Naive B cell (primary cell): ENCODE data around the gene PRMT7. TPM values are rescaled to one million over a fixed set of nuclear protein-coding genes. Genes with fewer than 3 reads are reported as not detected.
A peak's percentile ranks its signal among the peaks of the same experiment; 100 is the strongest.

Experiments
- ATAC-seq, 2 donors: fragments of 150-1000 bp; cut with Tn5 transposase; 2 replicates each; pipeline ENCODE4 v1.10.0; 2021; ENCODE audit warnings: low read depth in 2 of 2, mild to moderate bottlenecking in 2 of 2, moderate library complexity in 2 of 2
- DNase-seq: peaks from one replicate; pipeline ENCODE4 v3.0.0; 2022
- H3K27ac Mint-ChIP-seq, 6 donors: one replicate each; pipeline ENCODE4 v1.8.0; 2020 to 2022; ENCODE audit warnings: mild to moderate bottlenecking in 6 of 6, mixed read lengths in 6 of 6, moderate library complexity in 5 of 6, inconsistent platforms in 2 of 6
- H3K27me3 Mint-ChIP-seq, 3 donors: one replicate each; pipeline ENCODE4 v1.8.0; 2021 to 2022; ENCODE audit warnings: mixed read lengths in 3 of 3, mild to moderate bottlenecking in 1 of 3
- H3K36me3 Mint-ChIP-seq, 2 donors: one replicate each; pipeline ENCODE4 v1.8.0; 2020 to 2022; ENCODE audit warnings: mixed read lengths in 2 of 2, inconsistent platforms in 1 of 2, mild to moderate bottlenecking in 1 of 2
- H3K4me1 Mint-ChIP-seq, 3 donors: one replicate each; pipeline ENCODE4 v1.8.0; 2020 to 2022; ENCODE audit warnings: mixed read lengths in 3 of 3, inconsistent platforms in 1 of 3, mild to moderate bottlenecking in 1 of 3, moderate library complexity in 1 of 3
- H3K4me3 Mint-ChIP-seq, 8 donors: one replicate each; pipeline ENCODE4 v1.8.0; 2020 to 2022; ENCODE audit warnings: mild to moderate bottlenecking in 8 of 8, mixed read lengths in 8 of 8, moderate library complexity in 8 of 8, inconsistent platforms in 2 of 8
- H3K9me3 Mint-ChIP-seq, 7 donors: one replicate each; pipeline ENCODE4 v1.8.0; 2020 to 2022; ENCODE audit warnings: mixed read lengths in 7 of 7, mild to moderate bottlenecking in 5 of 7, inconsistent platforms in 2 of 7, moderate library complexity in 1 of 7
- polyA plus RNA-seq, 6 donors: library from polyadenylated mRNA; unstranded; fragments of 300-500 nt; fragmentation: Illumina TruSeq; gene quantifications; one replicate each; pipeline ENCODE4 v1.2.3, GENCODE V29; 2021; ENCODE audit warnings: low read depth in 6 of 6

PRMT7 gene
- polyA plus RNA-seq, 6 donors from 2014 or later, result 14.8 to 34.8 (median 23.1) TPM

- H3K9me3 Mint-ChIP-seq, result no peaks in the 10 kb centered on the region
- H3K27ac Mint-ChIP-seq, result no peak overlapping the region
- ATAC-seq, result no peak
- no peak overlapping the region for H3K4me3 Mint-ChIP-seq
- DNase-seq, result no peak
- peaks cover 5 to 10% of the 10 kb centered on the region in 2 donors for H3K36me3 Mint-ChIP-seq
- no peaks in the 10 kb centered on the region for H3K27me3 Mint-ChIP-seq
- H3K4me1 Mint-ChIP-seq, result peaks cover 6 to 25% (median 13%) of the 10 kb centered on the region in 3 donors
Measured at GRCh38 chr16:68359398-68360191, 48.8 kb downstream of the PRMT7 start.

DNA sequence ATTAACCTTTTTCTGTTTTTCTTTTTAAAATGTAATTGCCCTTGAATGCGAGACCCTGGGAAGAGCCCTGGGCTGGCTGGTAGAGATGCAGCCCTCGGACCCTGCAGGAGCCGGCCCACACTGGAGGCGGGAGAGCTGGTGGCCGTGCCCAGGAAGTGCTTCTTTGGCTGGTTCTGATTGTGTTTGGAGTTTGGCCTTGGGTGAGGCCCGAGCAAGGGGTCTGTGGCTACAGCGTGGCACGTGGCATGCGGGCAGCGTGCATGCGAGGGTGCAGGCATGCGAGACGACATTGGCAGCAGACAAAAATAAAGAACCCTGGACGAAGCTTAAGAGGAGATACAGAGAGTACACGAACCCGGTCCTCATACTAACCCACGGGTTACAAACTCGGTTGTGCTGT, 49.7 kb downstream of the PRMT7 start:
- Mint-ChIP-seq H3K9me3 (no peaks in the 10 kb centered on the region), H3K27me3 (peaks cover 0 to 5% (median 0%) of the 10 kb centered on the region in 3 donors), H3K27ac (no peak overlapping the region), H3K36me3 (peaks cover under 1 to 5% of the 10 kb centered on the region in 2 donors), H3K4me3 (no peak overlapping the region), H3K4me1 (peaks cover 4 to 27% (median 18%) of the 10 kb centered on the region in 3 donors)
- ATAC-seq (no peak), DNase-seq (no peak)

DNA sequence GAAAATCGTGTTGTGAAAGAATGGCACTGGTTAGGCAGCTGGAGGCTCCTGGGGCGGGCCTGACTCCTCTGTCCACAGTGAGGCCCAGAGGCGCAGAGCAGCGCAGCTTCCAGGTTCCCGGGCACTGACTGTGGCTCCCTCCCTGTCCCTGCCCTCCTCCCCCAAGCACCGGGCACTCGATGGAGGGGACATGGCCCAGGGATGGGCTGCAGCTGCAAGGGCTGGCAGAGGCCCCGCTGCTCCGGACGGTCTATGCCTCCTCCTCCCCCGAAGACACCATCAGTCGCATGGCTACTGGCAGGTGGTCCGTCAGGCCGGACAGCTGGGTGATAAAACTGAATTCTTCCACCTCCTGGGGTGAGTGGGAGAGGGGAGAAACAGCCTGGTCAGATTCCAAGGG, 50.1 kb downstream of the PRMT7 start:
- ATAC-seq (no peak), DNase-seq (no peak)
- Mint-ChIP-seq H3K36me3 (peaks cover 0 to 5% of the 10 kb centered on the region in 2 donors), H3K9me3 (no peaks in the 10 kb centered on the region), H3K4me1 (peaks cover 6 to 27% (median 21%) of the 10 kb centered on the region in 3 donors), H3K4me3 (no peak overlapping the region), H3K27ac (no peak overlapping the region), H3K27me3 (peaks cover 0 to 9% (median 0%) of the 10 kb centered on the region in 3 donors)

GRCh38 chr16:68361485-68361884, 50.7 kb downstream of the PRMT7 start:
- DNase-seq, result no peak
- ATAC-seq, result no peak
- Mint-ChIP-seq H3K9me3 (no peaks in the 10 kb centered on the region), H3K4me1 (peaks cover 11 to 24% (median 21%) of the 10 kb centered on the region in 3 donors), H3K36me3 (peaks cover 0 to 5% of the 10 kb centered on the region in 2 donors), H3K27ac (no peak overlapping the region), H3K4me3 (no peak overlapping the region), H3K27me3 (peaks cover 0 to 14% (median 0%) of the 10 kb centered on the region in 3 donors)

DNA sequence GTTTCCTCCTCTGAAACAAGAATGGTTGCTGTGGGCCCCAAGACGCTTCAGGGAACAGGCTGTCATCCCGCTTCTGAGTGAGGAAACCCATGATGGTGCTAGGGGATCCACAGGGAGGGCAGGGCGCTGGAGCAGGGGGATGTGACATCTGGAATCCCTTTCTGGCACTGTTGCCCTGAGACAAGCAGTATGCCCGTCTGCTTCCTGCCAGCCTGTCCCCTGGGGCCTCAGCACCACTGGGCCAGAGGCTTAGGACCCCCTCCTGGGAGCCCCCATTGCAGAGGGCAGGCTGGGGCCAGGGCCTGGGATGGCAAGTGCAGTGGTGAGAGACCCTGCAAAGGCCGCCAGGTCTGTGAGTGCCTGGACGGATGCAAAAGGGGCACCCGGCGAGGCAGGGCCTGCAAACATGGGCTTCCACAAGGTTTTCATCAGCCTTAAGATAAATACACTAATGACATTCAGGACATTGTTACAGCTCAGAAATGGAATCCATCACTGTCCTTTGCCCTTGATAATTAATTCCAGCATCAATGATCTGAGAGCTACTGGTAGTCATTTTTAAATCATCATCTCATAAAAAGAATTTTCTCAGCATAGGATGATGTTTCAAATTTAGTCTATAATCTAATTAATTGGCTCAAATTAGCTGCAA, 51.6 kb downstream of the PRMT7 start:
- no peak for ATAC-seq
- H3K27ac Mint-ChIP-seq, result no peak overlapping the region
- H3K27me3 Mint-ChIP-seq, result peaks cover 0 to 14% (median 0%) of the 10 kb centered on the region in 3 donors
- DNase-seq, result no peak
- no peaks in the 10 kb centered on the region for H3K9me3 Mint-ChIP-seq
- no peak overlapping the region for H3K4me3 Mint-ChIP-seq
- peaks cover 14 to 20% (median 20%) of the 10 kb centered on the region in 3 donors for H3K4me1 Mint-ChIP-seq
- peaks cover 0 to 5% of the 10 kb centered on the region in 2 donors for H3K36me3 Mint-ChIP-seq

GRCh38 chr16:68362947-68363657, 52.3 kb downstream of the PRMT7 start:
- Mint-ChIP-seq H3K9me3 (no peaks in the 10 kb centered on the region), H3K4me3 (no peak overlapping the region), H3K27ac (no peak overlapping the region), H3K4me1 (peaks cover 21 to 27% (median 25%) of the 10 kb centered on the region in 3 donors), H3K27me3 (peaks cover 0 to 14% (median 0%) of the 10 kb centered on the region in 3 donors), H3K36me3 (peaks cover 0 to 3% of the 10 kb centered on the region in 2 donors)
- DNase-seq, result no peak
- ATAC-seq, result no peak

GRCh38 chr16:68363658-68364521, 53.1 kb downstream of the PRMT7 start:
- Mint-ChIP-seq H3K9me3 (no peaks in the 10 kb centered on the region), H3K36me3 (no peaks in the 10 kb centered on the region), H3K4me1 (peaks cover 27 to 35% (median 33%) of the 10 kb centered on the region in 3 donors), H3K27ac (peak overlapping the region in 2 of 6 donors; percentile 53 to 56), H3K4me3 (no peak overlapping the region), H3K27me3 (peaks cover 0 to 14% (median 0%) of the 10 kb centered on the region in 3 donors)
- ATAC-seq (no peak), DNase-seq (no peak)

DNA sequence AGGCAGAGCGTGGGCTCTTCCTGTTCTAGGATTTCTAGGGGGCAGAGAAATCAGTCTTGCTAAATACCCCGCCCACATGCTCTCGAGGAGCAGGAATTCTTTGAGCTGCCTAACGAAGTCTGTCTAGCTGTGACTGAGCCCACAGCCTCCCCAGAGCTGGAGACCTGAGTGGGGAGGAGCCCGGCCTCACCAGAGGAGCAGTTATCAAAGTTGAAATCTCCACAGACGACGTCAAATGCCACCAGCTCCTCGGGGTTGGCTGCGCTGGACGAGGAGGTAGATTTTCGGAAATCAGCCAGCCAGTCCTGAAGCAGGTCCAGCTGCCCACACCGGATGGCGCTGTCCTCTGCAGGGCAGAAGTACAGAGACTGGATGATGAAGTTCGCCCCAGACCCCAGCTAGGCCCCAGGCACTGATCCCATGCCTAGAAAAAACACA, 53.8 kb downstream of the PRMT7 start:
- H3K9me3 Mint-ChIP-seq, result no peaks in the 10 kb centered on the region
- H3K27ac Mint-ChIP-seq, result no peak overlapping the region
- H3K27me3 Mint-ChIP-seq, result peaks cover 0 to 14% (median 0%) of the 10 kb centered on the region in 3 donors
- no peaks in the 10 kb centered on the region for H3K36me3 Mint-ChIP-seq
- H3K4me3 Mint-ChIP-seq, result peak overlapping the region in 1 of 8 donors; percentile 15
- DNase-seq (no peak), ATAC-seq (no peak)
- peaks cover 31 to 42% (median 40%) of the 10 kb centered on the region in 3 donors for H3K4me1 Mint-ChIP-seq

GRCh38 chr16:68365167-68365817, 54.5 kb downstream of the PRMT7 start:
- peaks cover 33 to 49% (median 46%) of the 10 kb centered on the region in 3 donors for H3K4me1 Mint-ChIP-seq
- ATAC-seq (no peak), DNase-seq (no peak)
- H3K9me3 Mint-ChIP-seq, result no peaks in the 10 kb centered on the region
- no peaks in the 10 kb centered on the region for H3K36me3 Mint-ChIP-seq
- H3K27me3 Mint-ChIP-seq, result peaks cover 0 to 14% (median 0%) of the 10 kb centered on the region in 3 donors
- peak overlapping the region in 1 of 8 donors; percentile 26 for H3K4me3 Mint-ChIP-seq
- H3K27ac Mint-ChIP-seq, result peak overlapping the region in 2 of 6 donors; percentile 64 to 90

- H3K36me3 Mint-ChIP-seq, result no peaks in the 10 kb centered on the region
- H3K27ac Mint-ChIP-seq, result peak overlapping the region in 3 of 6 donors; percentile 2 to 38 (median 9)
- H3K4me1 Mint-ChIP-seq, result peaks cover 36 to 52% (median 51%) of the 10 kb centered on the region in 3 donors
- DNase-seq (no peak), ATAC-seq (no peak)
- peak overlapping the region in 1 of 8 donors; percentile 25 for H3K4me3 Mint-ChIP-seq
- no peaks in the 10 kb centered on the region for H3K9me3 Mint-ChIP-seq
- H3K27me3 Mint-ChIP-seq, result peaks cover 0 to 14% (median 0%) of the 10 kb centered on the region in 3 donors
Measured at GRCh38 chr16:68366062-68366461, 55.2 kb downstream of the PRMT7 start.

DNA sequence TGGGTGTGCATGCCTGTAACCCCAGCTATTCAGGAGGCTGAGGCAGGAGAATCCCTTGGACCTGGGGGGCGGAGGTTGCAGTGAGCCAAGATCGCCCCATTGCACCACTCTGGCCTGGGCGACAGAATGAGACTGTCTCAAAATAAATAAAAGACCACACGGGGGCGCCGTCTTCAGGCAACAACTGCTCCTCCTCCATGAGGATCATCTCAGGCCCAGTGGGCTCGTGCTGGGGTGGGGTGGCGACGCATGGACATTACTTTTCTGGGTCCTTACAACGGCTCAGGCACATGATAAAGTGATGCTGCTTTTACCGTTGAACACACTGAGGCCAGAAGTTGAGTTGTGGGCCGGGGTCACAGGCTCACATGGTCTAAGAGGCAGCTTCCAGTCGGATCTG, 56.2 kb downstream of the PRMT7 start:
- H3K4me3 Mint-ChIP-seq, result peak overlapping the region in 2 of 8 donors; percentile 13 to 25
- peaks cover 0 to 14% (median 6%) of the 10 kb centered on the region in 3 donors for H3K27me3 Mint-ChIP-seq
- no peaks in the 10 kb centered on the region for H3K36me3 Mint-ChIP-seq
- peaks cover 40 to 52% (median 51%) of the 10 kb centered on the region in 3 donors for H3K4me1 Mint-ChIP-seq
- peak; percentile 31 to 32 for ATAC-seq
- H3K27ac Mint-ChIP-seq, result no peak overlapping the region
- DNase-seq, result no peak
- no peaks in the 10 kb centered on the region for H3K9me3 Mint-ChIP-seq

DNA sequence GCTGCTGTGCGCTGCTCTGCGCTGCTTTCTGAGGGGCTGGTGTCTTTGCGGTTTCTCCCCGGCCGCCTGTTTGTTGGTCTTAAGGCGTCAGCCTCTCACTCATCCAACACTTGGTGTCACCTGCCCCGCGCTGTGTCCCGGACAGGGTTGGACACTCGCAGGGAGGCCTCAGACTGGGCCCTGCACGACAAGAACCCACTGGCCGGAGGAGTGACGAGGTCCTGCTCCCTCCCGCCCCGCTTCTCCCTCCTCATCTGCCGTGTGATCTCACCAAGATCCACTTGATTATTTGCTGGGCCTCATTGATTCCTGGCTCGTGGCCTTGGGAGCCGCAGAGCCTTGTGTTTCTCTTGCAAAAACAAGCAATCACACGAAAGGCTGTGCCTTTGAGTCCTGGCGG, 56.6 kb downstream of the PRMT7 start:
- ATAC-seq (no peak), DNase-seq (no peak)
- Mint-ChIP-seq H3K27ac (peak overlapping the region in 1 of 6 donors; percentile 83), H3K4me3 (peak overlapping the region in 3 of 8 donors; percentile 5 to 40 (median 13)), H3K4me1 (peaks cover 40 to 52% (median 51%) of the 10 kb centered on the region in 3 donors), H3K36me3 (no peaks in the 10 kb centered on the region), H3K9me3 (no peaks in the 10 kb centered on the region), H3K27me3 (peaks cover 0 to 14% (median 6%) of the 10 kb centered on the region in 3 donors)
